ENCODE results near the gene RAB4B.

GRCh38 chr19:40781140-40781539, 3.1 kb downstream of the RAB4B start:
- no peak for TF ChIP-seq CTCF (IDR thresholded peaks at IDR 0.05; ENCODE audit: insufficient read depth, low read length)
- TF ChIP-seq GABPA (IDR thresholded peaks at IDR 0.05; ENCODE audit: low read depth): no peak

Data from HL-60 (cell line).